K562 (cell line): ENCODE results near the gene RSPH1. TPM values are rescaled to one million over a fixed set of nuclear protein-coding genes. Genes with fewer than 3 reads are reported as not detected.

Experiments
- ATAC-seq: fragments of 200-7000 bp; cut with Tn5 transposase; 3 replicates; pipeline ENCODE4 v1.9.1; 2020; ENCODE audit warnings: moderate library complexity
- BruUV-seq: library from RNA; stranded (reverse); fragments of 400-500 nt; replicated peaks from 2 replicates; lab custom pipeline; 2021; lab: Mats Ljungman, UMichigan
- CTCF ChIA-PET: fragments of 300-600 bp; formaldehyde crosslinking; extraction: SDS; loops from one replicate; lab custom pipeline; 2021; ENCODE audit warnings: low intra/inter-chr PET ratio; lab: Yijun Ruan, JAX
- POLR2A ChIA-PET: fragments of 300-600, 350-650 bp; sonication (Branson Sonifier 250); formaldehyde crosslinking; extraction: SDS; loops from one replicate; lab custom pipeline; 2021; ENCODE audit warnings: antibody characterized with exemption, inconsistent platforms; lab: Yijun Ruan, JAX
- DNase-seq, 4 experiments: peaks; one replicate each; pipeline versions ENCODE4 v3.0.0 to v3.0.0-alpha.2; 2011 to 2018; ENCODE audit warnings: low spot score in 3 of 4, mixed read lengths in 3 of 4; ENCODE audit errors: extremely low read depth in 1 of 4
- FAIRE-seq: peaks from 2 replicates; lab custom pipeline; 2011; peaks lifted over from hg19 to GRCh38; lab: Jason Lieb, UNC
- H2AFZ ChIP-seq: 2 replicates; pipeline ENCODE4 v1.6.0; 2011; ENCODE audit warnings: low read depth, low read length, control low read depth, inconsistent platforms
- H3K27ac ChIP-seq: fragments of 200-600 bp; 3 replicates; pipeline ENCODE4 v1.8.0; 2011; ENCODE audit warnings: low read depth, mild to moderate bottlenecking, control low read depth, inconsistent platforms, low read length, moderate library complexity, mixed read lengths; ENCODE audit errors: extremely low read depth
- H3K27me3 ChIP-seq, 2 experiments: fragments of 300-600 bp in 1 of 2; 2 replicates in 1 of 2; 3 replicates in 1 of 2; pipeline versions ENCODE4 v1.6.0 to v1.8.0; 2011; ENCODE audit warnings: inconsistent platforms in 2 of 2, low read length in 2 of 2, mild to moderate bottlenecking in 1 of 2, mixed read lengths in 1 of 2, moderate library complexity in 1 of 2; ENCODE audit not compliant: control insufficient read depth in 2 of 2, insufficient read depth in 2 of 2
- H3K36me3 ChIP-seq: fragments of 300-600 bp; 3 replicates; pipeline ENCODE4 v1.8.0; 2011; ENCODE audit warnings: mild to moderate bottlenecking, low read length, inconsistent platforms; ENCODE audit not compliant: control insufficient read depth, insufficient read depth
- H3K4me1 ChIP-seq, 2 experiments: fragments of 200-600 bp in 1 of 2; replicated peaks in 1 of 2; 2 replicates in 1 of 2; 3 replicates in 1 of 2; pipeline versions ENCODE4 v1.5.1 to v1.8.0; 2011; ENCODE audit warnings: inconsistent platforms in 2 of 2, low read length in 2 of 2, mild to moderate bottlenecking in 1 of 2, mixed read lengths in 1 of 2, moderate library complexity in 1 of 2; ENCODE audit not compliant: control insufficient read depth in 2 of 2, insufficient read depth in 2 of 2
- H3K4me2 ChIP-seq: 2 replicates; pipeline ENCODE4 v1.6.1; 2011; ENCODE audit warnings: low read length, control low read depth, inconsistent platforms, mixed read lengths; ENCODE audit not compliant: insufficient read depth
- H3K4me3 ChIP-seq: fragments of 200-600 bp; sonication (generic), shearing (Covaris generic); 2 replicates; pipeline ENCODE4 v1.5.1; 2016; ENCODE audit warnings: control low read depth, inconsistent platforms
- H3K79me2 ChIP-seq: fragments of 200-600 bp; 3 replicates; pipeline ENCODE4 v1.8.0; 2011; ENCODE audit warnings: low read length, inconsistent platforms; ENCODE audit not compliant: control insufficient read depth, insufficient read depth
- H3K9ac ChIP-seq, 2 experiments: 2 replicates each; pipeline versions ENCODE4 v1.6.0 to v1.6.1; 2011; ENCODE audit warnings: low read depth in 2 of 2, low read length in 2 of 2, control low read depth in 1 of 2, inconsistent platforms in 1 of 2, mild to moderate bottlenecking in 1 of 2, mixed read lengths in 1 of 2; ENCODE audit not compliant: insufficient read depth in 1 of 2
- H3K9me1 ChIP-seq: one replicate; pipeline ENCODE4 v1.6.0; 2011; ENCODE audit warnings: inconsistent platforms, mild to moderate bottlenecking, low read length, moderate library complexity; ENCODE audit not compliant: control insufficient read depth, insufficient read depth
- H3K9me3 ChIP-seq: replicated peaks from 2 replicates; pipeline ENCODE4 v1.5.1; 2011; ENCODE audit warnings: low read depth, low read length, inconsistent platforms; ENCODE audit not compliant: control insufficient read depth, insufficient read depth
- H4K20me1 ChIP-seq: replicated peaks from 2 replicates; pipeline ENCODE4 v1.6.1; 2011; ENCODE audit warnings: low read length, inconsistent platforms, mixed read lengths; ENCODE audit not compliant: control insufficient read depth, insufficient read depth
- ADNP ChIP-seq: fragments of 200-800 bp; sonication (Bioruptor generic); IDR thresholded peaks from 2 replicates; pipeline ENCODE4 v1.6.1; 2016; ENCODE audit warnings: missing genetic modification characterization, missing compliant biosample characterization
- BCOR ChIP-seq: fragments of 450-650 bp; IDR thresholded peaks from 2 replicates; pipeline ENCODE4 v1.6.1; 2016
- CBFA2T3 ChIP-seq: fragments of 450-650 bp; IDR thresholded peaks from 2 replicates; pipeline ENCODE4 v1.6.1; 2017
- CHD1 ChIP-seq: fragments of 200-600 bp; sonication (generic); IDR thresholded peaks from one replicate; pipeline ENCODE4 v1.6.1; 2012; ENCODE audit warnings: mild to moderate bottlenecking, moderate library complexity, low read length, inconsistent platforms
- CHD4 ChIP-seq: fragments of 200-600 bp; sonication (generic); IDR thresholded peaks from 3 replicates; pipeline ENCODE4 v1.6.1; 2012; ENCODE audit warnings: low read depth, mild to moderate bottlenecking, mixed read lengths, low read length, inconsistent platforms; ENCODE audit not compliant: insufficient read depth, insufficient replicate concordance, poor library complexity, severe bottlenecking
- KDM1A ChIP-seq, 2 experiments: fragments of 450-650 bp; IDR thresholded peaks; 2 replicates each; pipeline ENCODE4 v1.6.1; 2016; ENCODE audit warnings: mild to moderate bottlenecking in 2 of 2
- RBM25 ChIP-seq: fragments of 200-400 bp; formaldehyde crosslinking; IDR thresholded peaks from 2 replicates; pipeline ENCODE4 v1.6.1; 2018; ENCODE audit warnings: low read length, low read depth, moderate library complexity; ENCODE audit not compliant: severe bottlenecking
- RCOR1 ChIP-seq, 2 experiments: IDR thresholded peaks; 2 replicates each; pipeline ENCODE4 v1.6.1; 2012; ENCODE audit warnings: low read depth in 2 of 2, low read length in 2 of 2, borderline replicate concordance in 1 of 2, improper control_type of control experiment in 1 of 2
- SRSF9 ChIP-seq: fragments of 200-400 bp; formaldehyde crosslinking; IDR thresholded peaks from 2 replicates; pipeline ENCODE4 v1.6.1; 2017; ENCODE audit warnings: low read depth, low read length, borderline replicate concordance
- WGBS: fragments of 100-300 bp; shearing (Covaris generic); methylation state at CpG from one replicate; pipeline ENCODE4 v1.1.6; 2016; ENCODE audit warnings: low coverage, mixed read lengths; ENCODE audit not compliant: insufficient coverage; ENCODE audit errors: missing lambda C conversion rate; 5-methylcytosine and 5-hydroxymethylcytosine counted together
- in situ Hi-C: fragments of 300-500 bp; cut with MboI; formaldehyde crosslinking; loops from 4 replicates; pipeline ENCODE4 v1.15.0; 2018; ENCODE audit warnings: inconsistent platforms, mixed read lengths
- intact Hi-C: fragments of 100-400 bp; cut with micrococcal nuclease; formaldehyde crosslinking; loops from 2 replicates; pipeline ENCODE4 v1.14.2; 2022
- polyA plus RNA-seq, 8 experiments: library from polyadenylated mRNA; depleted of rRNA in 4 of 8; stranded (reverse) in 5 of 8; unstranded in 3 of 8; fragments of >200 nt; fragmentation: Nextera tagmentation in 2 of 8; fragmentation: Illumina TruSeq in 1 of 8; extraction: Ambion mirVana in 2 of 8; extraction: Trizol in 1 of 8; gene quantifications; 2 replicates each; pipeline versions ENCODE4 v1.2.1 to v1.2.3, GENCODE V29; 2011 to 2014; ENCODE audit warnings: inconsistent platforms in 1 of 8, missing spikeins in 1 of 8
- total RNA-seq, 7 experiments: library from RNA; depleted of rRNA in 6 of 7; stranded (reverse); fragments of >200 nt in 6 of 7; fragmentation: Illumina TruSeq in 2 of 7; extraction: Trizol in 2 of 7; gene quantifications; 2 replicates each; pipeline versions ENCODE4 v1.2.1 to v1.2.3, GENCODE V29; 2011 to 2021; ENCODE audit warnings: low replicate concordance in 1 of 7

RSPH1 gene
- total and polyA plus RNA-seq, 9 of the 15 experiments (the other 6 are each of a cell fraction or from before 2014, with no cell fraction given), result 0.17 TPM; not detected in 8

DNA sequence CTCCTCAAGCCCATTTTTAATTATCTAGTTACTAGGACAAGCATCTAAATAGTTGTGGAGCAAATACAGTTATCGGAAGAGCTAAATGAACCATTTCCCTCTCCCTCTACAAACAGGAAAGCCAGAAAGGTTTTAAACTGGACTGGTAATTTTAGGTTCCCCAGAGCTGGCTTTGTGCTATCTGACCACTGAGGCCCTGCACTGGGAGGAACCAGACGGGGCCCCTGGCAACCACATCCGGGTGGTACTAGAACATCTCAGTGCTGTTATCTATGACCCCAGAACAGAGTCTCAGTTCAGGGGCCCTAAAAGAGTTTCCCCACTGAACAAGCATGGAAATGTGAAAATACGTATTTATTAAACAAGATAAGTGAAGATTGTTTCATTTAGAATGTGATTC, 7.7 kb upstream of the RSPH1 start (continued):
- TF ChIP-seq CBFA2T3, result 0 out of 2 replicates have a peak, but pooled peaks have one; percentile 8
- TF ChIP-seq, all 486 proteins: peak for 5

DNA sequence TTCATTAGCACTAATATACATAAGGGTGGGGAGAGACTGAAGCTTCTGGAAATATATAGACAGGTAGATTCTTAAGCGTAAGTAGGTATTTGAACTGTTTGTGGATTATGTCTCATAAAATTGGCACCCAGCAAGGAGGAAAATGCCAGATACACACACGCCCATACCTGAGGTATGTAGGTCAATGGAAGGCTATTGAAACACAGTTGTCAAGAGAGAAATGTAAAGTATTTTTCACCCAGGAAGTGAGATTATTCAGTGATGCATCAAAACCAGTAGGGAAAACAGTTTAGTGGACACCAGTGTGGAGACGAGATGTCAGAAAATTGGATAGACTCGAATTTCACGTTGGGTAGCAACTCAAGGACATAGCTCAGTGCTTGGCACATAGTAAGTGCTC, 4.7 kb upstream of the RSPH1 start:
- peaks cover 6 to 14% of the 10 kb centered on the region in 2 experiments; a peak in 3 of 5 replicates for H3K4me1 ChIP-seq
- H3K79me2 ChIP-seq, result no peaks in the 10 kb centered on the region
- intact Hi-C loops, result loop anchor here (2.0 kb wide), 1 partner anchor 36 kb away; no protein-coding TSS in a partner anchor
- ATAC-seq (no peak), FAIRE-seq (no peak), DNase-seq (no peak)
- BruUV-seq, result no TSS peak
- H3K27me3 ChIP-seq, result peaks cover 2 to 6% of the 10 kb centered on the region in 2 experiments; a peak in 3 of 5 replicates
- 9% methylated on average over 5 of the region's 5 CpGs for WGBS
- no peaks in the 10 kb centered on the region for H3K36me3 ChIP-seq
- in situ Hi-C loops, result no loop called here
- no peaks in the 10 kb centered on the region for H3K9me1 ChIP-seq
- POLR2A ChIA-PET, result interaction anchor here (0.6 kb wide), 1 partner anchor 829 kb away, joined by 3 read pairs; no protein-coding TSS in a partner anchor
- no peak overlapping the region for H3K27ac ChIP-seq
- CTCF ChIA-PET, result no interaction called here
- no peaks in the 10 kb centered on the region for H3K9me3 ChIP-seq
- 0 out of 2 replicates have a peak, but pooled peaks have one; percentile 4 for TF ChIP-seq ADNP (tag)
- no peak for TF ChIP-seq CHD1
- H3K4me2 ChIP-seq, result no peak overlapping the region
- H4K20me1 ChIP-seq, result no peaks in the 10 kb centered on the region
- H2AFZ ChIP-seq, result no peak overlapping the region; the same call in 1 of the 2 replicates
- H3K4me3 ChIP-seq, result no peak overlapping the region
- no peak overlapping the region for H3K9ac ChIP-seq

DNA sequence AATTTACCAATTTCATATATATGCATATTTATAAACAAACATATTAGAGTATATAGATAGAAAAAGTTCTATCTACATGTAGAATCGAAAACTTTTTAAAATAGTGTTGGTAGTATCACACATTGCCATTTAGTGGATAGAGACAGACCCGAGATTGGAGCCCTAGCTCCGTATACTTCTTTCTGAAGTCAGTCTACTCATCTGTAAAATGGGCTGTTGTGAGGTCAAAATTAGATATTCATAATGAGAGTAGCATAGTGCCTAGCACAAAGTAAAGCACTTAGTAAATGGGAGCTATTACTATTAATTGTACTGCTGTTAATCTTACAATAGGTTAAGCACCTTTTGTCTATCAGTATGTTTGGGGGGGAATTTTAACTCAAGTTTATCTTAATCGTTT, 4.2 kb upstream of the RSPH1 start:
- no peak overlapping the region for H2AFZ ChIP-seq
- H3K27ac ChIP-seq, result no peak overlapping the region
- H4K20me1 ChIP-seq, result no peaks in the 10 kb centered on the region
- H3K36me3 ChIP-seq, result no peaks in the 10 kb centered on the region
- H3K27me3 ChIP-seq, result peaks cover 6 to 10% of the 10 kb centered on the region in 2 experiments; a peak in 3 of 5 replicates
- ATAC-seq (no peak), FAIRE-seq (no peak), DNase-seq (no peak)
- H3K9me3 ChIP-seq, result no peaks in the 10 kb centered on the region
- no peak overlapping the region for H3K4me2 ChIP-seq
- POLR2A ChIA-PET, result interaction anchor here (0.6 to 1.8 kb wide), 2 partner anchors 18 to 830 kb away, joined by 3 to 5 read pairs; no protein-coding TSS in a partner anchor
- no TSS peak for BruUV-seq
- H3K4me3 ChIP-seq, result no peak overlapping the region
- no peak overlapping the region for H3K9ac ChIP-seq
- peaks cover 10 to 15% of the 10 kb centered on the region in 2 experiments; a peak in 3 of 5 replicates for H3K4me1 ChIP-seq
- WGBS, result 7% methylated on average over 4 of the region's 4 CpGs
- H3K9me1 ChIP-seq, result no peaks in the 10 kb centered on the region
- no peaks in the 10 kb centered on the region for H3K79me2 ChIP-seq
- intact Hi-C loops (loop anchor here (2.0 kb wide), 1 partner anchor 35 kb away; no protein-coding TSS in a partner anchor), in situ Hi-C loops (no loop called here)
- CTCF ChIA-PET, result no interaction called here
- TF ChIP-seq CHD4, result peak; percentile 46
- peak; percentile 91 for TF ChIP-seq RBM25
- TF ChIP-seq ADNP (tag), result peak; percentile 87
- TF ChIP-seq BCOR, result peak; percentile 90
- peak; percentile 62 to 73; a peak in 3 of 4 replicates for TF ChIP-seq KDM1A (IDR thresholded peaks at IDR 0.05)
- TF ChIP-seq SRSF9, result no peak
- TF ChIP-seq RCOR1 (IDR thresholded peaks at IDR 0.05; ENCODE audit: borderline replicate concordance in 1 of 2, low read depth in 2 of 2, low read length in 2 of 2), result 0 out of 4 replicates have a peak, but pooled peaks of 1 of the 2 experiments have one; percentile 13
